Sigmoid colon (tissue), 4 donors: ENCODE measurements around the gene PSORS1C1.
"Not testable (repeated sequence)": the region's sequence is repeated elsewhere in the genome, so short reads cannot be mapped to it uniquely, and the experiment has no call there.

Experiments used
- CTCF ChIP-seq, 4 experiments: fragments of 450-650 bp in 3 of 4; fragments of 200-600 bp in 1 of 4; IDR thresholded peaks; one replicate each; pipeline ENCODE4 v1.5.1; 2016 to 2019; ENCODE audit warnings: antibody characterized with exemption in 4 of 4, mild to moderate bottlenecking in 3 of 4, moderate library complexity in 2 of 4
- EP300 ChIP-seq, 4 donors: sonication (generic); formaldehyde crosslinking; IDR thresholded peaks; one replicate each; pipeline ENCODE4 v1.6.1; 2017; ENCODE audit warnings: antibody characterized with exemption in 4 of 4
- POLR2A ChIP-seq, 2 donors: fragments of 450-650 bp; IDR thresholded peaks; one replicate each; pipeline ENCODE4 v1.6.1; 2016; ENCODE audit warnings: antibody characterized with exemption in 2 of 2, mild to moderate bottlenecking in 2 of 2, moderate library complexity in 2 of 2
- POLR2AphosphoS5 ChIP-seq, 4 donors: sonication (generic); formaldehyde crosslinking; IDR thresholded peaks; one replicate each; pipeline ENCODE4 v1.6.1; 2017; ENCODE audit warnings: antibody characterized with exemption in 4 of 4

DNA sequence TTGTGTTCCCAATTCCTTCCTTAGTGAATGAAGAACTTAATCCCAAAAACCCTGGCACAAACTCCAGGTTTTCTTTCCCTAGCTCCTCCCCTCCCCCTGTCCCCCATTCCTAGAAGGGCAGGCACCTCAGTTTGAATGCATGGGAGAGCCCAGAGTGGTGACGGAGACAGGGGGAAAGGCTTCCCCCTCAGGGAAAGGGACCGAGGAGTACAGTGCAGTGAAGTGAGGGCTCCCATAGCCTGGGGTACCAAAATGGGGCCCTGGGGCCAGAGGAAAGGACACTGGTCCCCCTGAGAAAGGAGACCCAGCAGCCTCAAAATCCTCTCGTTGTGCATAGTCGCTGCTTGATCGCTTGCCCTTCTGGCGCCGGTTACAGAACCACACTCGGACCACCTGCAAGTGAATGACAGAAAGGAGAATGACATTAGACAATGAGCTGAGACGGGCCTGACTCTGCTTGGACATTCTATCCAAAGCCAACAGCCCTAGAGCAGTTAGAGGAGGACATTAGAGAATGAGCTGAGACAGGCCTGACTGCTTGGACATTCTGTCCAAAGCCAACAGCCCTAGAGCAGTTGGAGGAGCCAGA lies 50.0 kb downstream of the PSORS1C1 start:
- not testable (repeated sequence) for TF ChIP-seq CTCF, POLR2AphosphoS5, POLR2A, EP300 (IDR thresholded peaks at IDR 0.05)
